ENCODE results near the gene INPP5E.
A peak's percentile ranks its signal among the peaks of the same experiment; 100 is the strongest.

The INPP5E gene, protein sequence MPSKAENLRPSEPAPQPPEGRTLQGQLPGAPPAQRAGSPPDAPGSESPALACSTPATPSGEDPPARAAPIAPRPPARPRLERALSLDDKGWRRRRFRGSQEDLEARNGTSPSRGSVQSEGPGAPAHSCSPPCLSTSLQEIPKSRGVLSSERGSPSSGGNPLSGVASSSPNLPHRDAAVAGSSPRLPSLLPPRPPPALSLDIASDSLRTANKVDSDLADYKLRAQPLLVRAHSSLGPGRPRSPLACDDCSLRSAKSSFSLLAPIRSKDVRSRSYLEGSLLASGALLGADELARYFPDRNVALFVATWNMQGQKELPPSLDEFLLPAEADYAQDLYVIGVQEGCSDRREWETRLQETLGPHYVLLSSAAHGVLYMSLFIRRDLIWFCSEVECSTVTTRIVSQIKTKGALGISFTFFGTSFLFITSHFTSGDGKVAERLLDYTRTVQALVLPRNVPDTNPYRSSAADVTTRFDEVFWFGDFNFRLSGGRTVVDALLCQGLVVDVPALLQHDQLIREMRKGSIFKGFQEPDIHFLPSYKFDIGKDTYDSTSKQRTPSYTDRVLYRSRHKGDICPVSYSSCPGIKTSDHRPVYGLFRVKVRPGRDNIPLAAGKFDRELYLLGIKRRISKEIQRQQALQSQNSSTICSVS

DNA sequence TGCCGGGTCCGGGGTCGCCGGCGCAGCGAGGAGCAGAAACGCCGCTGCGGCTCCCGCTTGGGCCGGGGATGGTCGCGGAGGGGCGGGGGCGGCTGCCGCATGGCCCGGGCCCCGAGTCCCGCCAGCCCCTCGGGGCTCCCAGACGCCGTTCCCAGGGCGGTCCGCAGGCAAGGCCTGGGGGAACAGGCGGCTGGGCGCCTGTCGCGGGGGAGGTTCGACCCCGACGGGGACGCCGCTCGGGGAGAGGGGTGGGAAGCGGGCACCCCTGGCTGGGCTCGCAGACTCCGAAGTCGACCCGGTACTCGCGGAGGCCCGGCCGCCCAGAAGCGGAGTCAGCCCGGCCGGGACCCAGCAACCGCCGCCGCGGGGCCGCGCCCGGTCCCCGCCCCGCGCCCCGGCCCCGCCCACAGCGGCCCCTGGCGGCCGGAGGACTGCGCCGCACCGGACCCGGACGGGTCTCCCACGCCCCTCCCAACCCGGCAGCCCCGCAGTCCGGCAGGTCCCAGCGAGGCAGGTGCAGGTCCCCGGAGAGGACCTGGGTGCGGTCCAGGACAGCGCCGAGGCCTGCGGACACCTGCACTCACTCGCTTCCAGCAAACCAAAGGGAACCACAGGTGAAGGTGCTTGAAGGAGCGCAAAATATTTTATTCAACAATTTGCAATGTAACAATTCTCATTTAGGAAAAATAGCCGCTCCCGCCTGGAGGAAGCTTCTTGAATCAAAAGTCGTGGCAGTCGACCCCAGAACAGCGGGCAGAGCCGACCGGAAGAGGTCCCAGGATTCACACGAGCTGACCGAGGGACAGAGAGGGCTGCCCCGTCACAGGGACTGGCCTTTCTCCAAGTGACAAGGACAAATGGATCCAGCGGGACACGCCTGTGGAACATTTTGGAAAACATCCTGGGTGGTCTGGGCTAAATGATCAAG lies at the start of gene INPP5E:
Gene INPP5E (minus strand): TSS at position 365 of the 928 bp plus-strand sequence. CDS start 426 bp downstream, outside the sequence.
- DNase-seq = peak; percentile 75 to 80

DNA sequence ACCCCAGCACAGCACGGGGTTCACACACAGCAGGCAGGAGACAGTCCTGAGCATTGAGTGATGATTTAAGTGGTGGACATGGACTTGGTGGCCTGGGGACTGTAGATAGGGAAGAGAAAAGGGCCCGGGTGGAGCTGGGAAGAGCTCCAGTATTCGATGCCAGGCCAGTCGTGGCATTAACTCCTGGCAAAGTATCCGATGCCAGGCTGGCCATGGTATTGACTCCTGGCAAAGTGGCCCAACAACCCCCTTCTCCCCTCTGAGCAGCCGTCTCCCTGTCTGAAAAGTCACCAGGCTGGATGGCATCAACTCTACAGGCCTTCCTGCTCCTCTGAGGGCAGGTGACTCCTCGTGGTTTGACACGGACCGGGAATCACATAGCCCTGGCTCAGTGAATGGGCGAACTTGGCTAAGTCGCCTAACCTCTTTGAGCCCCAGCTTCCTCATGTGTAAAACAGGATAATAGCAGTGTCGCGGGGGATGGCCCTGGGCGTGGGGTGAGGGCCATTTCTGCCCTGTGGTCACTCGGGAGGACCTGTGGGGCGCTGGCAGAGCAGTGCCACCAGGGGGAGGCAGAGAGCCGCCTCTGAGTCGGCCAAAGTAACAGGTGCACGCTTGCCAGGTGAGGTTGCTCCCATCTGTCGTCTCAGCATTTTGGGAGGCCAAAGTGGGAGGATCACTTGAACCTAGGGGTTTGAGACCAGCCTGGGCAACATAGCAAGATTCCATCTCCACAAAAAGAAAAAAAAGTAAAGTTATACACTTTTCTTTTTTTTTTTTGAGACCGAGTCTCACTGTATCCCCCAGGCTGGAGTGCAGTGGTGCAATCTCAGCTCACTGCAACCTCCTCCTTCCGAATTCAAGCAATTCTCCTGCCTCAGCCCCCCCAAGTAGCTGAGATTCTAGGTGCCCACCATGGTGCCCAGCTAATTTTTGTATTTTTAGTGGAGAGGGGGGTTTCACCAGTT lies 48.9 kb upstream of the INPP5E start:
- DNase-seq = peak; percentile 69 to 77

DNA sequence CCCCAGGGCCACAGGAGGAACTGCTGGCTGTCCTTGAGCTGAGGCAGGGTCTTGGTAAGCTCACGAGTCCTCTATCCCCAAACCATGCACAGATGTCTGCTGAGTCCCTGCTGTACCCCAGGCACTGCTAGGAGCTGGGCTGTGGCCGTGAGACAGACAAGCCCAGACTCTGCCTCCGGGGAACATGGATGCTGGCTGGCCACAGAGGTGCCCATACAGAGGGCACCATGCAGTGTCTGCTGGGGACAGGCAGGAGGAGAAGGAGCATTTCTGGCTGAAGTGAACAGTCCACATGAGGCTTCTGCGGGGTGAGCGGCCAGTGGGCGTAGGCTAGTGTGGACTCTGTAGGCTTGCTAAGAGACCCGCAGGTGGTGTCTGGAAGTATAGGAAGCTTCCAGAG lies 48.0 kb upstream of the INPP5E start:
- DNase-seq = no peak

DNA sequence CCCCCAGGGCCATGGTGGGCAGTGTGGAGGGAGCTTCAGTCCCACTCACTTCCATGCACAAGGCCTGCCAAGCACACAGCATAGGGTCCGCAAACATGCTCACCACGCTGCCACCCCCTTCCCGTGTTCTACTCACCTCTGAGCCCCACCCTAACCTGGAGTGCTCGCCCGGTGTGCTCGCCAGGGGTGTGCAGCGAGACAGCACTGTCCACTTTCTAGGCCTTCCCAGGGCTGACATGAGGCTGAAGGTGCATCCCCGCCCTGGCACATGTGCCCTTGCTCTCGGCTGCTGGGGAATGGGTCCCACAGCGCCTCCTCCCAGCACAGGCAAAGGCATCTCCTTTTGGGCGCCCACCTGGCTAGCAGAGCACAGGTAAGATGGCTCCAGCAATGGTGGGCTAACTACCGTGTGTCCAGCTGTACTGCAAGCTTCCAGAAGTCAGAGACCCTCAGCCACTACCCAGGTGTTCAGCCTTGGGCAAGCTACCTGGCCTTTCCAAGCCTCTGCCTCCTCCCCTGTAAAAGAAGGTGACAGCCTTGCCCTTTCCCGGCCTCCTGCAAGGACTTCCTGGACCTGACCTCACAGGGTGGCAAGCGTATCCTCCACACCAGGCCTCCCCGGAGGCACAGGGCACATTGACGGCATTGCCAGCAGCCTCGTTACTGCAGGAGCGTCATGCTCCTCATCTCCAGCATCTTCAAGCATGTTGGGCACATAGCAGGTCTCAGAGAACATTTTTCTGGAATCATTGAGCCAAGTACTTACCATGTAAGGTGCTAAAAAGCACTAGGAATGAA lies 47.4 kb upstream of the INPP5E start:
- DNase-seq = no peak

DNA sequence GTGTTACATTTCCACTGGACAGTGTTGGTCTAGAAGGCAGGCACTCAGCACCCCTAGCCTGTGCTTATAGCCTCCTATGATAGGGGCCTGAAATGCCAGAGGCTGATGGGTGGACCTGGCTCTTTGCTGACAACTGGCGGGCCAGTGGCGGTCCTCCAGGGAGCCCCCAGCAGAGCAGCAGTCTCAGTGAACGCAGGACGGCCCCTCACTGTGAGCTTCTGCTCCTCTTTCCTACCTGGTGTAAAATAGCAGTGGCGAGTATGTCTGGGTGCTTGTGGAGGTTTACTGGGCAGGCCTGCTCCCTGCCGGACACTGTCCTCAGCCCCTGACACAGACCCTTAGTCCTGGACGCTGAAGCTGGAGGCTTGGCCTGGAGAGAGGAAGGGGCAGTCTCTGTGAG lies 46.5 kb upstream of the INPP5E start:
- DNase-seq = no peak

DNA sequence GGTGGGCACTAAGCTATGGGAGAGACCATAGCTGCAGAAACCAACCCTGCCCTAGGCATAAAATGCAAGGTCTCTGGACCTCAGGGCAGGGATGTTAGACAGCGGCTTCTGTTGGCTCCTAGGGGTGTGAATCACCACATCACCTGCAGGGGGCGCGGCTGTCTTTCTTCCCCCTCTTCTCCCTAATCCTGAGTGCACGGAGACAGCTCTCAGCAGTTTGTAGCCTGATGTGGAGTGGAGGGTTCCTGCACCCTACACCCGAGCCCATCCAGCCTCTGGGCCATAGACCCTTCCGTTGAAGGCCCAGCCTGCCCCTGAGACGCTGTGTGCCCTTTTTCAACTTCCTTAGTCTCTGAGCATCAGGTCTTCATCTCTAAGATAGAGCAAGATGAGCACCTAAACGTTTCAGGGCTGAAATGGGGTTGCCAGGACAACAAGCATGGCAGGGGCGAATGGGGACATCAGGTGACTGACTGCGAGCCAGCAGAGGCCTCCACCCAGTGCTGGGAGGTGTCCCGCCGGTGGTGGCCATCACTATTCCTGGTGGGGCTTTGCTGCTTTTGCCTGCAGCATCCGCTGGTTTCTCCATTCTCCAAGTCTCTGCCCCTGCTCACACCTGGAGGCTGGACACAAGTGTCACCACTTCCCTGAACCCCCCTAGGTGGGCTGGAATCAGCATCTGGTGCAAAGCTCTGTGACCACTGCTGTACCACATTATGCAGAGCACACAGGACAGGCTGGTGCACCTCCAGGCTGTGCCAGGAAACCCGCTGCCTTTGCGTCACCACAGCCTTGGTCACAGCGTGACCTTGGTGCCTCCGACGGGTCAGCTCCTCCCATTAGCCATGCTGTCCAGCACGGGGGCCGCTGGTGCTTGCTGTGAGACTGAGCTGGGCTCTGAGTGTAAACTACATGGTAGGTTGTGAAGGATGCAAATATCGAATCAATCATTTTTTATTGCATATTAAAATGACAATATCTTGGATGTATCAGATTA lies 45.7 kb upstream of the INPP5E start:
- DNase-seq = peak; percentile 81 to 85

DNA sequence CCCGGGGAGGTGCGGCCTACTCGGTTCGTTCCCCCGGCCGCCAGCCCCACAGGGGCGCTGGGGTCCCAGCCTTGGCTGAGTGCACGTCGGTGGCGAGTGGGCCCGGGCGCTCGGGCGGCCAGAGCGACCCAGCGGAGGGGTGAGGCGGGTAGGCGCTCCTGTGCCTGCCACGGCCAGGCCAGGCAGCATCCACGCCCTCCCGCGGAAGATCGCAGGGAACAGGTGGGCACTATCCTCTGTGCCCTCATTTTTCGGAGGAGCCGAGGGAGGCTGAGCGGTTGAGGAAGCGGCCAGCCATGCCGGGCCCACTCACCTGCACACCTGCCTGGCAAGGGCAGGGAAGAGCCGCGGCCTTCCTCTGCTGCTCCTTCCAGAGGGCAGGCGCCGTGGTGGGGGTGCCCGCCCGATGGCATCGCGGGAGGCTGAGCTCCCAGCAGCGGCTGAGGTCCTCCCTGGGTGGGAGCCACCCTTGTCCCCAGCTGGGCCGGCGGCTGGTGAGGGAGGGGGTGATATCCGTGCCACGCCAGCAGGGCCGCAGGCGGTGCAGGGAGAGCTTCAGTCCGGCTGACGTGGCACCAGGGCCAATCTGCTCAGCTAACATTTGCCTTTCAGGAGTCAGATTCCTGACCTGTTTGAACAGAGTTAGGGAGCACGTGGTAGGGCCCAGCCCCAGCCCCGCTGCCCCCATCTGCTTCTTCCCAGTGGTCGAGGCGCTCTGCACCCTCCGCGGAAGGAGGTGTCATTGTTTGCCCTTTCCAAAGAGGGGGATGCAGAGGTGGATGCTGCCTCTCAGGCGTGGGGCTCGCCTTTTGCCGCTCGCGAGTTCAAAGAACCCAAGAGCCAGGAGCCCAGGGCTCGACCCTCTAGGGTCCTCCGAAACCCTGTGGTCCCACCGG lies 44.8 kb upstream of the INPP5E start:
- DNase-seq = peak; percentile 23 to 25

DNA sequence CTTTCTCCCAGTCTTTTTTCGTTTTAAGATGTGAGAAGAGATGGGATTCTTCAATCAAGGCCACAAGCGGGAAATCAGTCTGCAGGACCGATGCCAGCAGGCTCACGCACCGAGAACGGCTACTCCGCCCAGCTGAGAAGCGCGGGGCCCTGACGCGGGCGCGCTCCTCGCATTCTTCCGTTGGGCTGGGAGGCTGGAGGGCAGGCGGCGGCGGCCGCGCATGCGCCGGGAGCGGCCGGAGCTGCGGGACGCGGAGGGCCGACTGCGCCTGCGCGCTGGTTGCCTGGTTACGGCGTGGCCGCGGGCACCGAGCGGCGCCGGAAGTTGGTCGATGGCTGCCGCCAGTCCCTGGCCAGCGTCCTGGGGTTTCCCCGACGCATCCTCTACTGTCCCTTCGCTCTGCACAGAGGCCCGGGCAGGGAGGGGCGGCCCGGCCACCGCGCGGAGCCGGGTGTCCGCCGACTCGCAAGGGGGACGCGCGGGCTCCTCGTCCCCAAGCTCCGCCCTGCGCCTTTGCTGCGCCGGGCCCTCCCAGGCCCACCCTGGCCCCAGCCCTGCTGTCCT lies 44.0 kb upstream of the INPP5E start:
- peak; percentile 88 to 93 for DNase-seq

DNA sequence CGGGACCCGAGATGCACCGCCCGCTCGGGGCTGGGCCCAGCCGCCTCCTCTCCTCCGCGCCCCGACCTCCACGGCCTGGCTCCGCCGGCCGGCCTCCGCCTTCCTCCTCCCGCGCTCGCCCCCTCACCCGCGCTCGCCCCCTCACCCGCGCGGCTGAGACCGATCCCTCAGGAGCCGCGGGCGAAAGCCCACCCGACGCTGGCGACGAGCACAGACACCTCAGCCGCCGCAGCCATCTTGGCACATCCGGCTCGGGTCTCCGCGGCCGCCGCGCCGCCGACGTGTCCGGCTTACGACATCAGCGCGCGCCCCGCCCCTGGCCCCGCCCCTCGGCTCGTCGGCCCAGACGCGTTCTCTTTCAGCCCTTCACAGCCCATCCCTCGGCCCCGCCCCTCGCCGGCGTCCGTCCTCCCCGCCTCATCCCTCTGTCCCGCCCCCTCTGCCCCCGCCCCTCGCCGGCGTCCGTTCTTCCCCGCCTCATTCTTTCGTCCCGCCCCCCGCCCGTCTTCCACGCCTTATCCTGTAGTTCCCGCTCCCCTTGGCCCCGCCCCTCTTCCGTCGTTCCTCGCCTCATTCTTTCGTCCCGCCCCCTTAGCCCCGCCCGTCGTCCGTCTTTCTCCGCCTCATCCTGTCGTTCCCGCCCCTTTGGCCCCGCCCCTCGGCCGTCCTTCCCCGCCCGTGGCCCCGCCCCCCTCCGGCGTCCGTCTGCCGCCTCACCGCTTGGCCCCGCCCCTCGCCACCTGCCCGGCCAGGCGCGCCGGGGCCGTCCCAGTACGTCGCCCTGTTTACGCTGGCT lies 43.3 kb upstream of the INPP5E start, which contains the start of gene SEC16A:
Gene SEC16A (minus strand): TSS at position 248 of the 796 bp plus-strand sequence. CDS start 5,425 bp downstream, outside the sequence.
- DNase-seq = peak; percentile 100

DNA sequence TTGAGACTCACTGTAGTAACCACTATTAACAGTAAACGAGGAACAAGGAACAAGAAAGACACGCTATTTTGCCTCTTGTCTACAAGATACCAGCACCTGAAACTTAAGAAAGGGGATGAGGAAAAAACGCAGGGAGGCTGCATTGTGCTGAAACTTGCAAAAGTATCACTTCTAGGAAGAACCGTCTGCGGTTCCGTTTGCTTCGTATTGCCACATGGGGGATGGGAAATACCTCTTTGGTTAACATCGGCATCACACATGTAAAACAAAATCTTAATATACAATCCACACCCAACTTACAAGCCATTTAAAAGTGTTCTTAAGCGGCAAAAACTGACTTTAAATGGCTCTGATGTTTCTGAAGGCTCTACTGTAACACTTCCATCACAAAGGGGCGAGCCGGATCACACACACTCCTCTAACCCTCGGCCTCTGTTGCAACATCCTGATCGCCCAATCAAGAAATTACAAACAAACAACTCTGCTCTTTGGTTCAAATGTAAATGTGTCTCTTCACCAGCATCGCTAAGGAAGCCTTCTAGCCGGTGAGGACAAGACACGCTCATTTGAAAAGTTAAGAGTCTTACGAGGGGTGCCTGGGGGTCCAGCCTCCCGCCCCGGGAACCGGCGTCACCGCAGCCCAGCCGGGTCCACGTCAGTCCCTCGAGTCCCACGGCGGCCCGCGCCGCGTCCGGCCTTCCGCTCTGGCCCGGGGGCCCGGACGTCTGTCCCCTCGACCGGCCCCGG lies 42.6 kb upstream of the INPP5E start:
- peak; percentile 32 to 41 for DNase-seq

DNA sequence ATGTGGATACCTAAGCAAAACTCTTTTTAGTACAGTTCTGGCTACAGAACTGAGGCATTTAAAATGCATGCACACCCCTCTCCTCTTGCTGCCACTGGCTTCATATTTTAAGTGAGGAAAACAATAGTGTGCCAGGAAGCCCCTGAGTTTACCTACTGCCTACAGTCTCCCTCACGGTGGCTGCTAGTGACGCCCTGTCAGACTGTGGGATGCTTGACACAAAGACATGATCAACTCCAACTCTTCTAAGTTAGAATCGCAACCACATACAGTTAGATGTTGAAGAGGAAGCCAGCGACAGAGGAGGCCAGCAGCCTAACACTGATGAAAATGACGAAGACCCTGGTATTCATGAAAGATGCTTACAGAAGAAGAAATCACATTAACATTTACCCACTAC lies 41.9 kb upstream of the INPP5E start:
- DNase-seq = no peak

DNA sequence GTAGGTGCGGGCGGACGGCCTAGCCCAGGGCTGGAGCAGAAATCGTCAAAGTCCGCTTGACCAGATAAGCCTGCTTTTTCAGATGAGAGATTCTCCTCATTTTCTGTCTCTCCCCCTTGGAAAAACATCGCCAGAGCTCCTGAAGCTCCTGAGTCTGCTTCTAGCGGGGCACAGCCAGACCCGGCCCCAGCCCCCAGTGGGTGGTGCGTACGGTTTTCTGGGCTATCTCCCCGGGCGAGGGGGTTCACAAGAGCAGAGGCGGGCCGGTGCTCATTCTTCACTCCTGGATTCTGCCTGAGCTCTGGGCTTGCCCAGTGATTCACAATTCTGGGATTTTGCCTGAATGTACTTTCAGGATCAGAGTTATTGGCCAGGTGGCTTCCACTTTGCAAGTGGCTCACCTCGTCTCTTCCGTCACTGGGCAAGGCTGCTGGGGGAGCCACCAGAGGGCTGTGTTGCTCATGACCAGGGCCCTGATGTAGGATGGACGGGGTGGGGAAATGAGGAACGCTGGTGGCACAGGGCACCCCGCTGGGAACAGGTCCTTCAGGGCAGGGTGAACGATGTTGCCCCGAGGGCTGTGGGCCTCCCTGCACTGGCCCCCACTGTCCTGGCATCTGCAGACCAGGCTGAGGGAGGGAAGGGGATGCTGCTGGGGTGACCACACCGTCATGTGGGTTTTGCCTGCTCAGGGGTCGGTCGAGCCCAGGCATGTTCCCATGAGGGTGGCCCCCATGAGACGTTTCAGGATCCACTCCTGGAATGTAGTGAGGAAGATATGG lies 36.9 kb upstream of the INPP5E start:
- no peak for DNase-seq

DNA sequence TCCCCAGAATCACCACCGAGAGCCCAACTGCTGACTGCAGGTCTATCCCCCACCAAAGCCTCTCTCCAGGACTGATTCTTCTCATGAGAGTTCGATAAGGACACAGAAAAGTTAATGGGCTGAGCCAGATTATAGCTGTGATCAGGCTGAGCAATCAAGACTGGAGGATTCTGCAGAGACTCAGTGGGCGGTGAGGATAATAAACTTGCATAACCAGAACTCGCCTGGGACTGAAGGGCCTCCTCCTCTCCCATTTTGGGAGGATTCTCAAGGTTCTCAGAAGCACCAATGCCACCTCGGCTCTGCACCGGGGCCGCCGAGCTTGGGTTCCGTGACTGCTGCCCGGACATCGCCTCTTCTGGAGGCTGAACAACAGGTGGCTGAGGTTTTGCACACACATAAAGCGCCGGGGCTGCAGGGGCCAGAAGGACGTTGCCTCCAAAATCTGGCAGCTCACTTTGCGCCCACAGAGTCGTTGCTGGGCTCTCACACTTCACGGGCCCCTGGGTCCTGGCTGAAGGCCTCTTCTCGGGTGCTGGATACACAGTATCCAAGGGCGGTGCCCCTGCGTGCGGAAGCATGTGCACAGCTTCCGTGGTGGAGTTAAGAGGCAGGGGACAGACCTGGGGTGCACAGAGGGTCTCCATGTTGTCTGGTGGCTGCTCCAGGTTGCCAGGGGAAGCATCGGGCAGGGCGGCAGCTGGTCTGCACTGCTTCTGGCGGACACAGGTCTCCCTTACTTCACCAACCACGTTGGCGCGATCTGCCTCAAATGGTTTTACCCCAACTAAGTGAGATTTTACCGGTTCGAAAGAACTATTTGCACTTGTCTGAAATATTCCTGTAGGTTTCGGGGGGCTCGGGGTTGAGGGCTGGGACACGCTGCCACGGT lies 35.6 kb upstream of the INPP5E start:
- no peak for DNase-seq

DNA sequence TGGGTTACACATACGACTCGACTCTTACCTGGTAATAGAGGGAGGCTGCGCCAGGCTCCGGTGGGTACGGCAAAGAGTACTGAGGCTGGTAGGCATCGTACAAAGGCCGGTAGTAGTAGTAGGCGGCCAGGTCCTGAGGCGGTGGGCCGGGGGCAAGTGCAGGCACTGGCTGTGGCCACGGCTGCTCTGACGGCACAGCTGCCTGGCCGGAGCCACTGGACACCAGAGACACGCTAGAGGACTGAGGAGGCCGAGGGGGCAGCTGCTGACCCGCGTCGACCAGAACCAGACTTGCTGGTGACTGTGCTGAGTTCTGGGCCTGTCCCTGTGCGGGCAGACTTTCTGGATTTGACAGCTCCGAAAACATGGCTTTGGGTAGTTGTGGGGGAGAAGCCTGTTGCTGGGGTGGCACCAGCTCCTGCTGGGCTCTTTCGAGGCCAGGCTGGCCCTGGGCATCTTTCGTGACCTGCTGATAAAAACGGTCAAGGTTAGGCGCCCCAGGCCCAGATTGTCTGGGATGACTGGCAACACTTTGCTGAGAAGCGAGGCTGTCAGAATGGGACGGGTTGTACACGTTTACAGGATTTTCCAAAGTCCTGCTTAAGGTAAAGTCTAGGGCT lies 34.5 kb upstream of the INPP5E start:
- DNase-seq = no peak

Measured in activated CD4-positive, alpha-beta T cell treated with anti-CD3 and anti-CD28 coated beads for 4 hours (primary cell).